SK-N-SH treated with all-trans-retinoic acid at 6 μM for 48 hours (cell line): ENCODE results near the gene SDCCAG8.

Experiments used
- ATAC-seq: fragments of 200-7000 bp; cut with Tn5 transposase; 3 replicates; pipeline ENCODE4 v1.9.1; 2020; ENCODE audit warnings: mild to moderate bottlenecking, moderate library complexity
- ARNTL ChIP-seq: fragments of 450-650 bp; formaldehyde crosslinking; IDR thresholded peaks from 2 replicates; pipeline ENCODE4 v1.5.0; 2020; ENCODE audit warnings: low read depth, mild to moderate bottlenecking, moderate library complexity, borderline replicate concordance
- CSDC2 ChIP-seq: fragments of 250-450 bp; sonication (Bioruptor Pico); IDR thresholded peaks from 2 replicates; pipeline ENCODE4 v1.5.0; 2020; ENCODE audit warnings: mild to moderate bottlenecking, moderate library complexity
- ESRRG ChIP-seq: fragments of 250-450 bp; sonication (Bioruptor Pico); IDR thresholded peaks from 2 replicates; pipeline ENCODE4 v1.6.1; 2021; ENCODE audit warnings: mild to moderate bottlenecking
- GLIS3 ChIP-seq: fragments of 250-450 bp; sonication (Bioruptor Pico); IDR thresholded peaks from 2 replicates; pipeline ENCODE4 v1.5.0; 2020; ENCODE audit warnings: mild to moderate bottlenecking, moderate library complexity
- ISL1 ChIP-seq: fragments of 250-450 bp; sonication (Bioruptor Pico); IDR thresholded peaks from 2 replicates; pipeline ENCODE4 v2.1.2; 2022; ENCODE audit warnings: mild to moderate bottlenecking, moderate library complexity
- OSR1 ChIP-seq: fragments of 250-450 bp; sonication (Bioruptor Pico); IDR thresholded peaks from 2 replicates; pipeline ENCODE4 v1.8.0; 2022; ENCODE audit warnings: moderate library complexity, mild to moderate bottlenecking, inconsistent platforms
- PPARA ChIP-seq: fragments of 250-450 bp; sonication (Bioruptor Pico); IDR thresholded peaks from 2 replicates; pipeline ENCODE4 v1.5.0; 2020; ENCODE audit warnings: mild to moderate bottlenecking, borderline replicate concordance
- RARB ChIP-seq: fragments of 250-450 bp; sonication (Bioruptor Pico); IDR thresholded peaks from 2 replicates; pipeline ENCODE4 v1.8.0; 2021; ENCODE audit warnings: mild to moderate bottlenecking, moderate library complexity
- SNAI2 ChIP-seq: fragments of 250-450 bp; sonication (Bioruptor Pico); IDR thresholded peaks from 2 replicates; pipeline ENCODE4 v1.5.0; 2020; ENCODE audit warnings: mild to moderate bottlenecking, moderate library complexity
- TCF4 ChIP-seq: fragments of 250-450 bp; sonication (Bioruptor Pico); IDR thresholded peaks from 2 replicates; pipeline ENCODE4 v1.8.0; 2021; ENCODE audit warnings: mild to moderate bottlenecking, moderate library complexity, borderline replicate concordance
- TOX ChIP-seq: fragments of 250-450 bp; sonication (Bioruptor Pico); IDR thresholded peaks from 2 replicates; pipeline ENCODE4 v1.8.0; 2021; ENCODE audit warnings: mild to moderate bottlenecking, moderate library complexity, borderline replicate concordance
- ZC3H10 ChIP-seq: fragments of 250-450 bp; sonication (Bioruptor Pico); IDR thresholded peaks from 2 replicates; pipeline ENCODE4 v1.5.1; 2021; ENCODE audit warnings: mild to moderate bottlenecking, moderate library complexity
- ZFP3 ChIP-seq: fragments of 250-450 bp; sonication (Bioruptor Pico); IDR thresholded peaks from 2 replicates; pipeline ENCODE4 v1.5.0; 2020; ENCODE audit warnings: mild to moderate bottlenecking, moderate library complexity
- ZFP30 ChIP-seq: fragments of 450-650 bp; formaldehyde crosslinking; IDR thresholded peaks from 2 replicates; pipeline ENCODE4 v1.5.0; 2022; ENCODE audit warnings: mild to moderate bottlenecking, moderate library complexity
- ZNF565 ChIP-seq: fragments of 450-650 bp; formaldehyde crosslinking; conservative IDR thresholded peaks from 2 replicates; pipeline ENCODE4 v1.5.0; 2020; ENCODE audit warnings: low read depth, mild to moderate bottlenecking, moderate library complexity
- ZNF70 ChIP-seq: fragments of 450-650 bp; formaldehyde crosslinking; IDR thresholded peaks from 2 replicates; pipeline ENCODE4 v1.5.0; 2020; ENCODE audit warnings: mild to moderate bottlenecking, moderate library complexity
- ZNF8 ChIP-seq: fragments of 450-650 bp; formaldehyde crosslinking; IDR thresholded peaks from 2 replicates; pipeline ENCODE4 v1.5.0; 2020; ENCODE audit warnings: mild to moderate bottlenecking, moderate library complexity
- TF ChIP-seq, protein P1 (sequence below): fragments of 250-450 bp; sonication (Bioruptor Pico); IDR thresholded peaks from 2 replicates; pipeline ENCODE4 v1.5.1; 2021; ENCODE audit warnings: mild to moderate bottlenecking, moderate library complexity
- TF ChIP-seq, protein P2 (sequence below): fragments of 250-450 bp; sonication (Bioruptor Pico); IDR thresholded peaks from 2 replicates; pipeline ENCODE4 v1.8.0; 2020; ENCODE audit warnings: mild to moderate bottlenecking, moderate library complexity, borderline replicate concordance
- TF ChIP-seq, protein P3 (sequence below): fragments of 250-450 bp; sonication (Bioruptor Pico); IDR thresholded peaks from 2 replicates; pipeline ENCODE4 v1.5.1; 2020; ENCODE audit warnings: low read depth, mild to moderate bottlenecking, moderate library complexity
- TF ChIP-seq, protein P4 (sequence below): fragments of 250-450 bp; sonication (Bioruptor Pico); IDR thresholded peaks from 2 replicates; pipeline ENCODE4 v1.8.0; 2021; ENCODE audit warnings: low read depth, mild to moderate bottlenecking, moderate library complexity, borderline replicate concordance

The SDCCAG8 gene

DNA sequence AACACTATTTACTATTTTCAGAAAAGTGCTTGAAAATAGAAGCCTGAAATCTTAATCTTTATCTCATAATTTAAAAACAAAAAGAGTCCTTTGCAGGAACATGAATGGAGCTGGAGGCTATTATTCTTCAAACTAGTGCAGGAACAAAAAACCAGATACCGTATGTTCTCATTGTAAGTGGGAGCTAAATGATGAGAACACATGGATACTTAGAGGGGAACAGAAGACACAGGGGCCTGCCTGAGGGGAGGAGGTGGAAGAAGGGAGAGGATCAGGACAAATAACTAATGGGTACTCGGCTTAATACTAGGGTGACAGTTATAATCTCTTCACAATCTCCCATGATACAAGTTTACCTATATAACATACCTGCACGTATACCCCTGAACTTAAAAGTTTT lies 176.3 kb downstream of the SDCCAG8 start:
- TF ChIP-seq TCF4 (CRISPR knock-in tag) (peak; percentile 59; the same call in 1 of the 2 replicates), RARB (no peak)
- TF ChIP-seq, protein P1, sequence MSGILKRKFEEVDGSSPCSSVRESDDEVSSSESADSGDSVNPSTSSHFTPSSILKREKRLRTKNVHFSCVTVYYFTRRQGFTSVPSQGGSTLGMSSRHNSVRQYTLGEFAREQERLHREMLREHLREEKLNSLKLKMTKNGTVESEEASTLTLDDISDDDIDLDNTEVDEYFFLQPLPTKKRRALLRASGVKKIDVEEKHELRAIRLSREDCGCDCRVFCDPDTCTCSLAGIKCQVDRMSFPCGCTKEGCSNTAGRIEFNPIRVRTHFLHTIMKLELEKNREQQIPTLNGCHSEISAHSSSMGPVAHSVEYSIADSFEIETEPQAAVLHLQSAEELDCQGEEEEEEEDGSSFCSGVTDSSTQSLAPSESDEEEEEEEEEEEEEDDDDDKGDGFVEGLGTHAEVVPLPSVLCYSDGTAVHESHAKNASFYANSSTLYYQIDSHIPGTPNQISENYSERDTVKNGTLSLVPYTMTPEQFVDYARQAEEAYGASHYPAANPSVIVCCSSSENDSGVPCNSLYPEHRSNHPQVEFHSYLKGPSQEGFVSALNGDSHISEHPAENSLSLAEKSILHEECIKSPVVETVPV (CRISPR knock-in tag) = no peak
- no peak for ATAC-seq

DNA sequence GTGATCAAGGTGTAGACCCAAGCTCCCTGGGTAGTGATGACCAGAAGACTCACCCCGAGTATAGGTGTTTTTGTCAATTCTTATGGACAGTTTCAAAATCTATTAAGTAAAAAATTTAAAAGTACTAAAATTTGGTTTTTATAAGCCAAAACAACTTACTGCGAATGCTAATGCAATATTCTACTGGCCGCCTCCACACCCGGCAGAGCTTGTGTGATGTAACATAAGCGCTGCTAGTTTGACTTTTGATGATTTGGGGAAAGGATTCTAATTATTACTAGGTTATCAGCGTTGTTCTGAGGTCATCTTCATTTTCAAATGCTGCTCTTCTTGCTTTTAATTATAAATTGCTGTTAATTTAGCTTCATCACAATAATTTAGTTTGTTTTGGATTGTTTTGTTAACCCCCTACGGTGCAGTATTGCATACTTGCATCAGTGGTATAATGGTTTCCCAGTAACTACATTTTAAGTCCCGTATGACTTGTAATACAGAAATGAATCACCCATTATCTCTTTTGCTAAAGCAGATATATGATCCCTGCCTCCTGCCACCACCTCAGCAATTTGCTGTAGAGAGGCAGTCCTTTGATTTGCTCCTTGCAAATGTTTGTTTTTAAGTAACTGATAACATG lies 178.0 kb downstream of the SDCCAG8 start:
- peak; percentile 67 for ATAC-seq
- TF ChIP-seq TCF4 (CRISPR knock-in tag) (no peak), ARNTL (no peak), ZNF8 (CRISPR knock-in tag) (no peak), ISL1 (CRISPR knock-in tag) (peak; percentile 65), ZNF565 (CRISPR knock-in tag) (no peak), TOX (CRISPR knock-in tag) (no peak), PPARA (CRISPR knock-in tag) (no peak)
- TF ChIP-seq, protein P2, sequence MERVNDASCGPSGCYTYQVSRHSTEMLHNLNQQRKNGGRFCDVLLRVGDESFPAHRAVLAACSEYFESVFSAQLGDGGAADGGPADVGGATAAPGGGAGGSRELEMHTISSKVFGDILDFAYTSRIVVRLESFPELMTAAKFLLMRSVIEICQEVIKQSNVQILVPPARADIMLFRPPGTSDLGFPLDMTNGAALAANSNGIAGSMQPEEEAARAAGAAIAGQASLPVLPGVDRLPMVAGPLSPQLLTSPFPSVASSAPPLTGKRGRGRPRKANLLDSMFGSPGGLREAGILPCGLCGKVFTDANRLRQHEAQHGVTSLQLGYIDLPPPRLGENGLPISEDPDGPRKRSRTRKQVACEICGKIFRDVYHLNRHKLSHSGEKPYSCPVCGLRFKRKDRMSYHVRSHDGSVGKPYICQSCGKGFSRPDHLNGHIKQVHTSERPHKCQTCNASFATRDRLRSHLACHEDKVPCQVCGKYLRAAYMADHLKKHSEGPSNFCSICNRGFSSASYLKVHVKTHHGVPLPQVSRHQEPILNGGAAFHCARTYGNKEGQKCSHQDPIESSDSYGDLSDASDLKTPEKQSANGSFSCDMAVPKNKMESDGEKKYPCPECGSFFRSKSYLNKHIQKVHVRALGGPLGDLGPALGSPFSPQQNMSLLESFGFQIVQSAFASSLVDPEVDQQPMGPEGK (CRISPR knock-in tag) = no peak

DNA sequence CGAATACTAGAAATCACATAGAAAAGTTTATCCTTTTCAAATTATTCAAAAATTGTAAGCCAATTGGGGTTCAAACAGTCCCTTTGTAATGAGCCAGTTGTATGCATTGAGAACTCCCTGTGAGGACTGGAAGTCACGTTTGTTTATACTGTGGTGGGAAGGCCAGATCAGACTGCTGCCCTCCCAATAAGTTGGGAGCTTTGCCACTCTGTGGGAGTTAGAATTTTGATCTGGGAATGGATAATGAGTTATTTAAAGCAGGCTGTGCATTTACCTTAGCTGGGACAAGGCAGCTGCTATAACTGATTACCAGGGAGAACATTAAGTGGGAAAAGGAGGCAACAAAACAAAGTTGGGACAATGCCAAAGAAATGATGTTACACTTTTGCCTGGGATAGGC lies 178.8 kb downstream of the SDCCAG8 start:
- TF ChIP-seq, protein P3, sequence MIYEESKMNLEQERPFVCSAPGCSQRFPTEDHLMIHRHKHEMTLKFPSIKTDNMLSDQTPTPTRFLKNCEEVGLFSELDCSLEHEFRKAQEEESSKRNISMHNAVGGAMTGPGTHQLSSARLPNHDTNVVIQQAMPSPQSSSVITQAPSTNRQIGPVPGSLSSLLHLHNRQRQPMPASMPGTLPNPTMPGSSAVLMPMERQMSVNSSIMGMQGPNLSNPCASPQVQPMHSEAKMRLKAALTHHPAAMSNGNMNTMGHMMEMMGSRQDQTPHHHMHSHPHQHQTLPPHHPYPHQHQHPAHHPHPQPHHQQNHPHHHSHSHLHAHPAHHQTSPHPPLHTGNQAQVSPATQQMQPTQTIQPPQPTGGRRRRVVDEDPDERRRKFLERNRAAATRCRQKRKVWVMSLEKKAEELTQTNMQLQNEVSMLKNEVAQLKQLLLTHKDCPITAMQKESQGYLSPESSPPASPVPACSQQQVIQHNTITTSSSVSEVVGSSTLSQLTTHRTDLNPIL (CRISPR knock-in tag) = no peak
- TF ChIP-seq ZFP30 (CRISPR knock-in tag) (no peak), ZFP3 (CRISPR knock-in tag) (no peak), OSR1 (CRISPR knock-in tag) (no peak), GLIS3 (no peak), PPARA (CRISPR knock-in tag) (no peak), ARNTL (no peak), ZNF70 (CRISPR knock-in tag) (no peak)
- TF ChIP-seq, protein P4, sequence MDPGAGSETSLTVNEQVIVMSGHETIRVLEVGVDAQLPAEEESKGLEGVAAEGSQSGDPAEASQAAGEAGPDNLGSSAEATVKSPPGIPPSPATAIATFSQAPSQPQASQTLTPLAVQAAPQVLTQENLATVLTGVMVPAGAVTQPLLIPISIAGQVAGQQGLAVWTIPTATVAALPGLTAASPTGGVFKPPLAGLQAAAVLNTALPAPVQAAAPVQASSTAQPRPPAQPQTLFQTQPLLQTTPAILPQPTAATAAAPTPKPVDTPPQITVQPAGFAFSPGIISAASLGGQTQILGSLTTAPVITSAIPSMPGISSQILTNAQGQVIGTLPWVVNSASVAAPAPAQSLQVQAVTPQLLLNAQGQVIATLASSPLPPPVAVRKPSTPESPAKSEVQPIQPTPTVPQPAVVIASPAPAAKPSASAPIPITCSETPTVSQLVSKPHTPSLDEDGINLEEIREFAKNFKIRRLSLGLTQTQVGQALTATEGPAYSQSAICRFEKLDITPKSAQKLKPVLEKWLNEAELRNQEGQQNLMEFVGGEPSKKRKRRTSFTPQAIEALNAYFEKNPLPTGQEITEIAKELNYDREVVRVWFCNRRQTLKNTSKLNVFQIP (CRISPR knock-in tag) = no peak
- TF ChIP-seq, protein P1 (CRISPR knock-in tag) = no peak
- ATAC-seq = no peak

DNA sequence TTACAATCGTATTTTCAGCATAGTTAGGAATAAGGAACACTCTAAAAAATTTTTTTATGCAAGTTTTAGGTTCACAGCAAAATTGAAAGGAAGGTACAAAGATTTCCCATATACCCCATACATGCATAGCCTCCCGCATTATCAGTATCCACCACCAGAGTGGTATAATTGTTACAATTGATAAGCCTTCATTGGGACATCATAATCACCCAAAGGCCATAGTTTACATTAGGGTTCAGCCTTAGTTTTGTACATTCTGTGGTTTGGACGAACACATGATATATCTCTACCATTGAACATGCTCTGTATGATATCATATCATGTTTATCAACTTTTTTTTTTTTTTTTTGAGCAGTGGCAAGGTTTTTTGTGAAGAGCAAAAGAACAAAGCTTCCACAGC lies 180.0 kb downstream of the SDCCAG8 start:
- ATAC-seq = no peak
- TF ChIP-seq ESRRG (CRISPR knock-in tag) = no peak
- TF ChIP-seq OSR1 (CRISPR knock-in tag) = no peak
- TF ChIP-seq, protein P2 (CRISPR knock-in tag) = no peak
- TF ChIP-seq, protein P4 (CRISPR knock-in tag) = no peak
- no peak for TF ChIP-seq TCF4 (CRISPR knock-in tag)
- TF ChIP-seq ZNF565 (CRISPR knock-in tag) = no peak
- no peak for TF ChIP-seq ZC3H10
- TF ChIP-seq SNAI2 (CRISPR knock-in tag) = no peak
- no peak for TF ChIP-seq ISL1 (CRISPR knock-in tag)
- TF ChIP-seq GLIS3 = no peak
- TF ChIP-seq RARB = no peak
- no peak for TF ChIP-seq ARNTL
- no peak for TF ChIP-seq ZNF70 (CRISPR knock-in tag)
- no peak for TF ChIP-seq TOX (CRISPR knock-in tag)
- no peak for TF ChIP-seq CSDC2 (CRISPR knock-in tag)
- TF ChIP-seq, protein P1 (CRISPR knock-in tag) = no peak
